Hematopoietic multipotent progenitor cell (in vitro differentiated cells): ENCODE data around the gene TGFBRAP1. TPM values are rescaled to one million over a fixed set of nuclear protein-coding genes. Genes with fewer than 3 reads are reported as not detected.

Experiments
- DNase-seq, 3 donors: peaks; one replicate each; pipeline ENCODE4 v3.0.0-alpha.2; 2011 to 2015; ENCODE audit warnings: low read depth in 2 of 3, low spot score in 2 of 3
- total RNA-seq: library from RNA; depleted of rRNA; stranded (reverse); fragments of >200 nt; gene quantifications from one replicate; pipeline ENCODE4 v1.2.3, GENCODE V29; 2012

TGFBRAP1 gene
- 114 TPM for total RNA-seq

GRCh38 chr2:105329561-105330495 lies at the start of gene TGFBRAP1:
Gene TGFBRAP1 (minus strand): TSS chr2:105329735. CDS start chr2:105308301, 21,434 bp downstream.
- peak; percentile 47 to 65 (median 54) for DNase-seq

- DNase-seq = no peak
These were observed 49.4 kb upstream of the TGFBRAP1 start for GRCh38 chr2:105378921-105379383.

- DNase-seq = no peak
These were observed 48.8 kb upstream of the TGFBRAP1 start for GRCh38 chr2:105378276-105378840.

GRCh38 chr2:105377871-105378270 lies 48.3 kb upstream of the TGFBRAP1 start:
- DNase-seq = no peak

- no peak for DNase-seq
These were observed 47.3 kb upstream of the TGFBRAP1 start for GRCh38 chr2:105376789-105377240.

GRCh38 chr2:105376010-105376409 lies 46.5 kb upstream of the TGFBRAP1 start:
- DNase-seq = no peak

- DNase-seq = no peak
These were observed 45.5 kb upstream of the TGFBRAP1 start for GRCh38 chr2:105375001-105375561.

GRCh38 chr2:105373895-105374401 lies 44.4 kb upstream of the TGFBRAP1 start:
- no peak for DNase-seq

- no peak for DNase-seq
These were observed 43.8 kb upstream of the TGFBRAP1 start for GRCh38 chr2:105373344-105373781.

GRCh38 chr2:105371810-105372209 lies 42.3 kb upstream of the TGFBRAP1 start:
- no peak for DNase-seq

GRCh38 chr2:105371156-105371555 lies 41.6 kb upstream of the TGFBRAP1 start:
- no peak for DNase-seq

GRCh38 chr2:105369777-105370690 lies 40.5 kb upstream of the TGFBRAP1 start:
- DNase-seq = peak; percentile 61 to 92 (median 82)

GRCh38 chr2:105368759-105369408 lies 39.3 kb upstream of the TGFBRAP1 start:
- no peak for DNase-seq

GRCh38 chr2:105365206-105365605 lies 35.7 kb upstream of the TGFBRAP1 start:
- no peak for DNase-seq

GRCh38 chr2:105364436-105365139 lies 35.1 kb upstream of the TGFBRAP1 start:
- no peak for DNase-seq

GRCh38 chr2:105362862-105363591 lies 33.5 kb upstream of the TGFBRAP1 start:
- peak in 1 of 3 donors; percentile 63 for DNase-seq

GRCh38 chr2:105361102-105361889 lies 31.8 kb upstream of the TGFBRAP1 start:
- peak in 1 of 3 donors; percentile 48 for DNase-seq
